GM10266 (cell line): Measurements from ENCODE around the gene CALML6.
"Not testable (repeated sequence)": the region's sequence is repeated elsewhere in the genome, so short reads cannot be mapped to it uniquely, and the experiment has no call there.

Source experiments
- DNase-seq: peaks from one replicate; pipeline ENCODE4 v3.0.0; 2012; ENCODE audit errors: extremely low spot score
- TF ChIP-seq, protein P1 (sequence below): IDR thresholded peaks from 2 replicates; pipeline ENCODE4 v1.5.1; 2012; ENCODE audit warnings: mild to moderate bottlenecking, low read depth; ENCODE audit not compliant: control insufficient read depth, insufficient read depth; ENCODE audit errors: missing control alignments

CALML6 gene

DNA sequence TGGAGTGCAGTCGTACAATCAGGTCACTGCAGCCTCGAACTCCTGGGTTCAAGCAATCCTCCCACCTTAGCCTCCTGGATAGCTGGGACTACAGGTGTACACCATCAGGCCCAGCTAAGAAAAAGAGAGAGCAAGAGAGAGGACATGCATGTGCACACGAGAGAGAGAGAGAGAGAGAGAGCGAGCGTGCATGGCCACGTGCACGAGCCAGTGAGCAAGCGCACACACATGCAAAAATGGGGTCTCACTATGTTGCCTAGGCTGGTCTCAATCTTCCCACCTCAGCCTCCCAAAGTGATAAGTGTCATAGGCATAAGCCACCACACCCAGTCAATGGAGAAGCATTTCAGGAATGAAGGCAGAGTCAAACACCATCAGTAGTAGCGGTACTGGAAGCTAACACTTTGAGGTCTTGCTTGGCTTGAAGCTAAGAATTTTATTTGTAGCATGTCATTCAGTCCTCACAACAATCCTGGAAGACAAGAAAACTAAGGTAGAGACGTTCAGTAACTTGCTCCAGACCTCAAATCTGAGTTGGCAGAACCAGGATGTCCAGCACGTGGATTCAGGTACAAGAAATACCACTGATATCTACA is 38.6 kb upstream of the CALML6 start:
- no peak for DNase-seq
- TF ChIP-seq, protein P1, sequence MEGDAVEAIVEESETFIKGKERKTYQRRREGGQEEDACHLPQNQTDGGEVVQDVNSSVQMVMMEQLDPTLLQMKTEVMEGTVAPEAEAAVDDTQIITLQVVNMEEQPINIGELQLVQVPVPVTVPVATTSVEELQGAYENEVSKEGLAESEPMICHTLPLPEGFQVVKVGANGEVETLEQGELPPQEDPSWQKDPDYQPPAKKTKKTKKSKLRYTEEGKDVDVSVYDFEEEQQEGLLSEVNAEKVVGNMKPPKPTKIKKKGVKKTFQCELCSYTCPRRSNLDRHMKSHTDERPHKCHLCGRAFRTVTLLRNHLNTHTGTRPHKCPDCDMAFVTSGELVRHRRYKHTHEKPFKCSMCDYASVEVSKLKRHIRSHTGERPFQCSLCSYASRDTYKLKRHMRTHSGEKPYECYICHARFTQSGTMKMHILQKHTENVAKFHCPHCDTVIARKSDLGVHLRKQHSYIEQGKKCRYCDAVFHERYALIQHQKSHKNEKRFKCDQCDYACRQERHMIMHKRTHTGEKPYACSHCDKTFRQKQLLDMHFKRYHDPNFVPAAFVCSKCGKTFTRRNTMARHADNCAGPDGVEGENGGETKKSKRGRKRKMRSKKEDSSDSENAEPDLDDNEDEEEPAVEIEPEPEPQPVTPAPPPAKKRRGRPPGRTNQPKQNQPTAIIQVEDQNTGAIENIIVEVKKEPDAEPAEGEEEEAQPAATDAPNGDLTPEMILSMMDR = no peak

DNA sequence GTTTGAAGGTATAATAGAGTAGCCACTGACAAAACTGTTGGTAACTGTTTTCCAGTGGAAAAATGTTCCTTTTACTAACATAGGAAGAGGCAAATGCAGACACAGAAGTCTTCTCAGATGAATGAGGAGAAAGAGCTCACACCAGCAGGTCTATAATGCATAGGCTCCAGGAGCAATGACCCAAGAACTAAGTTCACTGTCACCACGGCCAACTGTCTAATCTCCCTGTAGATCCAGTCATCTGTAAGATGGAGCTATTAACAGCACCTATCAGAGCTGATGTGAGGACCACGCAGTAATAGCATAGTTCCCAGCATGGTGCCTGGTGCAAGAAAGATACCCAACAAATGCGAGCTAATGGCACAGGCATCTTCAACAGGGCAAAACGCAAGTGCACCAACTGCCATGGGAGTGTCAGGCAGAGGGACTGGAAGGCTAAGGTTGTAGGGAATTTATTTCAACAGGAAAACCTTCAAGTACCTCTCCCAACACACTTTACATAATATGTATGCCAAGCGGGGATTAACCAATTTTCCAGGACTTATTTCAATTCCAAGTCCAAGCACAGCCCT is 37.1 kb upstream of the CALML6 start:
- TF ChIP-seq, protein P1 = no peak
- DNase-seq = no peak

DNA sequence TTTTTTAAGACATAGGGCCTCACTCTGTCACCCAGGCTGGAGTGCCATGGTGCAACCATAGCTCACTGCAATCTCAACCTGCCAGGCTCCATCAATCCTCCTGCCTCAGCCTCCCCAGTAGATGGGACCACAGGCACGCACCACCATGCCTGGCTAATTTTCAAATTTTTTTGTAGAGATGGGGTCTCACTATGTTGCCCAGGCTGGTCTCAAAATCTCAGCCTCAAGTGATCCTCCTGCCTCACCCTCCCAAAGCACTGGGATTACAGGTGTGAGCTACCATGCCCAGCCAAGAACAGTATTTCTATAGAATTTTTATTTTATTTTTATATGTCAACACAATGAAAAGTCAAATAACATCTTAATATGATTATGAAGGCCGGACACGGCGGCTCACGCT is 35.1 kb upstream of the CALML6 start:
- no peak for DNase-seq
- TF ChIP-seq, protein P1 = no peak

DNA sequence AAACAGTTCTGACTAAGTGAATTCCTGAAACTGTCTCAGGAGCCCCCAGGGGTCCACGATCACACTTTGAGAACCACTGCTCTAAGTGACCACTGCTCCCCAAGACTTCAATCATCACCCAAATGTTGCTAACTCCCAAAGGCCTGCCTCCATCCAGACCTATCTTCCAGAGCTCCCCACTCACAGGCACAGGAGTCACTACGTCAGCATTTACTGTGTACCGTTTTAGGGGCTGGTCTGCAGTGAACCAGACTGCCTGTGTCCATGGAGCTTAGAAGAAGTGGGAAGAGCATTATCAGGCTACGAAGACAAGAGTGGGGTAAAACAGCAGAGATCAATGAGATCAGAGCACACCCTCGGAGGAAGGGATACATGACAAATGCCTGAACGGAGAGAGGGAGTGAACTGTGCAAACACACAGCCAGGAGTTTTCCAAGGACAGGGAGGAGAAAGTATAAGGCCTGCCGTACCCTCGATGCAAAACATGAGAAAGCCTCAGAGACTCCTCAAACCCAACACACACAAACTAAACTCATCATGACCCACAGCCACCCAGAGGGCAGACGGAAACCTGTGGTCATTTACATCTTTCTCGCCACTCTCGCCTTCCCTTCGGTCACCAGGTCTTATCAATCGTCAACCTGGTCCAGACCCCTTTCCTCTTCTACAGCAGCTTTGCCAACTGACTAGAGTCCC is 34.3 kb upstream of the CALML6 start:
- TF ChIP-seq, protein P1 = no peak
- DNase-seq = no peak

DNA sequence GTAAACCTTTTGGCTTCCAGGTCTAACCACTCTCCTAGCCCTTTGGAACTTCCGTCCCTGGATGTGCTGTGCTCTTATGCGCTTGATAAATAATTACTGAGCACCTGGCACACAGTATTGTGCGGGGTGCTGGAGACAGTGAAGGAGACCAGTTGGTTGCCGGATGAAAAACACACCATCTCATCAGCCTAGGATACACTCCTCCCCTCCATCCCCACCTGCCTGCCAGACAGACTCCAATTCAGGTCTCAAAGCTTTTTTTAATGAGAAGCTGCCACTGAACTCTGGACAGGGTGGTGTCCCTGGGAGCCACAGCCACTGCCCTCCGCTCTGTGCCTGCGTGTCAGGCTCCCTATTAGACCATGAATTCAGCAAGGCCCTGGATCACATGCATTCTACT is 33.3 kb upstream of the CALML6 start:
- DNase-seq = no peak
- TF ChIP-seq, protein P1 = no peak

DNA sequence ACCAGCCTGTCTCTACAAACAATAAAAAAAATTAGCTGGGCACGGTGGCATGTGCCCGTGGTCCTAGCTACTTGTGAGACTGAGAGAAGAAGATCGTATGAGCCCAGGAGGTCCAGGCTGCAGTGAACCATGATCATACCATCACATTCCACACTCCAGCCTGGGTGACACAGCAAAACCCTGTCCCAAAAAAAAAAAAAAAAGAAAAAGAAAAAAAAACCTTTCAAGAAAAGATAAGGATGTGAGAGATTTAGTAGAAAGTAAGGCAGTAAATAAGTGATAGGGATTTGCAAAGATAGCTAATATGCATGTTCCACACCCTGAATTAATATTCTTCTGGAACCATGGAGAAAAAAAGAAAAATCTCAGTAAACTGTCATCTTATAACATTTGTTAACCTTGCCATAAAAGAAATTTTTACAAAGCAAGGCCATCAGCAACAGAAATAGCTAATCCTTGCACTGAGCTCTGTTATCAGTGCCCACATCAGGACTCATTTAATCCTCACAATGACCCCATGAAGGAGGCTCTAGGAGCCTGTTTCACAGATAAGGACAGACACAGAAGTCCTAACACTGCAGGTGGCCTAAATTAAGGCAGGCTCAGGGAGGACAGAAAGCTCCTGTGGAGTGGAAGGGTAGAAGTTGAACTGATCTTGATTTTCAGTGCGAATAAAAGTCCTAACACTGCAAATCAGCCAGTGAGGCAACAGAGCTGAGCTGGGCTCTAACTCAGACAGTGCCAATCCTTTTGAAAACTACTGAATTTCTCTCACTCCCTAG is 31.8 kb upstream of the CALML6 start:
- TF ChIP-seq, protein P1 = no peak
- DNase-seq = no peak

DNA sequence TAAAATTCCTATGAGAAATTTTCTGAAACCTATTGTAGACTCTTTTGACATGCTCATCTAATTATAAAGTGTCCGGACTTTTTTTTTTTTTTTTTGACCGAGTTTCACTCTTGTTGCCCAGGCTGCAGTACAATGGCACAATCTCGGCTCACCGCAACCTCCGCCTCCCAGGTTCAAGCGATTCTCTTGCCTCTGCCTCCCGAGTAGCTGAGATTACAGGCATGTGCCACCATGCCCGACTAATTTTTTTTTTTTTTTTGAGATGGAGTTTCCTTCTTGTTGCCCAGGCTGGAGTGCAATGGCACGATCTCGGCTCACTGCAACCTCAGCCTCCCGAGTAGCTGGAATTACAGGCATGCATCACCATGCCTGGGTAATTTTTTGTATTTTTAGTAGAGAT is 31.2 kb upstream of the CALML6 start:
- DNase-seq = not testable (repeated sequence)
